HepG2 (cell line): Measurements from ENCODE around the gene GATD1. TPM values are rescaled to one million over a fixed set of nuclear protein-coding genes. Genes with fewer than 3 reads are reported as not detected.

Source experiments
- CAMTA2 ChIP-seq: sonication (generic); formaldehyde crosslinking; IDR thresholded peaks from 2 replicates; pipeline ENCODE4 v1.4.0; 2020; ENCODE audit warnings: mild to moderate bottlenecking, missing genetic modification reagents, borderline replicate concordance
- EEA1 ChIP-seq: sonication (generic); formaldehyde crosslinking; IDR thresholded peaks from 2 replicates; pipeline ENCODE4 v1.5.1; 2020; ENCODE audit warnings: mild to moderate bottlenecking, missing genetic modification reagents, borderline replicate concordance
- HES4 ChIP-seq: sonication (generic); formaldehyde crosslinking; IDR thresholded peaks from 2 replicates; pipeline ENCODE4 v1.9.0; 2021; ENCODE audit warnings: mild to moderate bottlenecking, missing genetic modification reagents, borderline replicate concordance
- KDM1A ChIP-seq: IDR thresholded peaks from 2 replicates; pipeline ENCODE4 v1.6.1; 2016; ENCODE audit warnings: missing compliant biosample characterization
- KDM2A ChIP-seq: sonication (generic); formaldehyde crosslinking; IDR thresholded peaks from 2 replicates; pipeline ENCODE4 v1.4.0; 2020; ENCODE audit warnings: low read depth, missing genetic modification reagents, borderline replicate concordance
- MED1 ChIP-seq: sonication (generic); formaldehyde crosslinking; IDR thresholded peaks from 2 replicates; pipeline ENCODE4 v1.4.0; 2020; ENCODE audit warnings: missing genetic modification reagents
- MTF1 ChIP-seq: sonication (generic); formaldehyde crosslinking; IDR thresholded peaks from 2 replicates; pipeline ENCODE4 v1.5.0; 2020; ENCODE audit warnings: missing genetic modification reagents
- MTF2 ChIP-seq: sonication (generic); formaldehyde crosslinking; IDR thresholded peaks from 2 replicates; pipeline ENCODE4 v1.5.0; 2020; ENCODE audit warnings: missing genetic modification reagents, borderline replicate concordance
- NCOR1 ChIP-seq: fragments of 200-600 bp; sonication (generic); IDR thresholded peaks from 2 replicates; pipeline ENCODE4 v1.7.0; 2017; ENCODE audit warnings: antibody characterized with exemption, low read length, borderline replicate concordance
- SMYD3 ChIP-seq: sonication (generic); formaldehyde crosslinking; IDR thresholded peaks from 2 replicates; pipeline ENCODE4 v1.8.1; 2023; ENCODE audit warnings: mild to moderate bottlenecking, missing genetic modification reagents
- TARDBP ChIP-seq: sonication (generic); formaldehyde crosslinking; IDR thresholded peaks from 2 replicates; pipeline ENCODE4 v1.8.0; 2022; ENCODE audit warnings: mild to moderate bottlenecking, missing genetic modification reagents
- TP53 ChIP-seq: sonication (generic); formaldehyde crosslinking; conservative IDR thresholded peaks from 2 replicates; pipeline ENCODE4 v1.4.0; 2020; ENCODE audit warnings: missing genetic modification reagents
- ZBTB25 ChIP-seq: IDR thresholded peaks from 2 replicates; pipeline ENCODE4 v1.6.1; 2018; ENCODE audit warnings: missing genetic modification reagents
- ZC3H13 ChIP-seq: sonication (generic); formaldehyde crosslinking; IDR thresholded peaks from 2 replicates; pipeline ENCODE4 v1.8.1; 2023; ENCODE audit warnings: mild to moderate bottlenecking, missing genetic modification reagents, moderate library complexity
- ZC3H4 ChIP-seq: sonication (generic); formaldehyde crosslinking; IDR thresholded peaks from 2 replicates; pipeline ENCODE4 v1.4.0; 2020; ENCODE audit warnings: missing genetic modification reagents, borderline replicate concordance
- ZFYVE20 ChIP-seq: sonication (generic); formaldehyde crosslinking; IDR thresholded peaks from 2 replicates; pipeline ENCODE4 v1.8.0; 2023; ENCODE audit warnings: low read depth, mild to moderate bottlenecking, moderate library complexity, missing genetic modification reagents, borderline replicate concordance
- ZMYM2 ChIP-seq: sonication (generic); formaldehyde crosslinking; IDR thresholded peaks from 2 replicates; pipeline ENCODE4 v1.8.0; 2022; ENCODE audit warnings: mild to moderate bottlenecking, missing genetic modification reagents
- ZNF253 ChIP-seq: sonication (generic); formaldehyde crosslinking; IDR thresholded peaks from 2 replicates; pipeline ENCODE4 v1.8.0; 2022; ENCODE audit warnings: mild to moderate bottlenecking, missing genetic modification reagents, borderline replicate concordance
- ZNF281 ChIP-seq: sonication (generic); formaldehyde crosslinking; IDR thresholded peaks from 2 replicates; pipeline ENCODE4 v1.4.0; 2020; ENCODE audit warnings: missing genetic modification reagents, borderline replicate concordance
- ZNF746 ChIP-seq: sonication (generic); formaldehyde crosslinking; IDR thresholded peaks from 2 replicates; pipeline ENCODE4 v1.8.0; 2022; ENCODE audit warnings: mild to moderate bottlenecking, missing genetic modification reagents
- polyA plus RNA-seq, 8 experiments: library from polyadenylated mRNA; depleted of rRNA in 3 of 8; stranded (reverse) in 7 of 8; unstranded in 1 of 8; fragments of >200 nt; fragmentation: Illumina TruSeq in 4 of 8; extraction: Trizol in 4 of 8; gene quantifications; 2 replicates each; pipeline versions ENCODE4 v1.2.1 to v1.2.3, GENCODE V29; 2011 to 2016; ENCODE audit warnings: low read depth in 4 of 8, missing spikeins in 1 of 8, mixed read lengths in 1 of 8; ENCODE audit not compliant: insufficient read depth in 1 of 8
- total RNA-seq, 5 experiments: library from RNA; depleted of rRNA; stranded (reverse); fragments of >200 nt; fragmentation: Illumina TruSeq; extraction: Trizol; gene quantifications; 2 replicates each; pipeline ENCODE4 v1.2.3, GENCODE V29; 2016; ENCODE audit warnings: low read depth in 1 of 5
- TF ChIP-seq, protein P1 (sequence below): sonication (generic); formaldehyde crosslinking; IDR thresholded peaks from 2 replicates; pipeline ENCODE4 v1.8.1; 2023; ENCODE audit warnings: mild to moderate bottlenecking, moderate library complexity, missing genetic modification reagents
- TF ChIP-seq, protein P2 (sequence below): IDR thresholded peaks from 2 replicates; pipeline ENCODE4 v1.6.1; 2016
- TF ChIP-seq, protein P3 (sequence below): sonication (generic); formaldehyde crosslinking; IDR thresholded peaks from 2 replicates; pipeline ENCODE4 v1.4.0; 2020; ENCODE audit warnings: missing genetic modification reagents

The GATD1 gene
- total and polyA plus RNA-seq, 2 of the 13 experiments (the other 11 are each of a cell fraction or from before 2014, with no cell fraction given) = 31.3 to 60.5 TPM

DNA sequence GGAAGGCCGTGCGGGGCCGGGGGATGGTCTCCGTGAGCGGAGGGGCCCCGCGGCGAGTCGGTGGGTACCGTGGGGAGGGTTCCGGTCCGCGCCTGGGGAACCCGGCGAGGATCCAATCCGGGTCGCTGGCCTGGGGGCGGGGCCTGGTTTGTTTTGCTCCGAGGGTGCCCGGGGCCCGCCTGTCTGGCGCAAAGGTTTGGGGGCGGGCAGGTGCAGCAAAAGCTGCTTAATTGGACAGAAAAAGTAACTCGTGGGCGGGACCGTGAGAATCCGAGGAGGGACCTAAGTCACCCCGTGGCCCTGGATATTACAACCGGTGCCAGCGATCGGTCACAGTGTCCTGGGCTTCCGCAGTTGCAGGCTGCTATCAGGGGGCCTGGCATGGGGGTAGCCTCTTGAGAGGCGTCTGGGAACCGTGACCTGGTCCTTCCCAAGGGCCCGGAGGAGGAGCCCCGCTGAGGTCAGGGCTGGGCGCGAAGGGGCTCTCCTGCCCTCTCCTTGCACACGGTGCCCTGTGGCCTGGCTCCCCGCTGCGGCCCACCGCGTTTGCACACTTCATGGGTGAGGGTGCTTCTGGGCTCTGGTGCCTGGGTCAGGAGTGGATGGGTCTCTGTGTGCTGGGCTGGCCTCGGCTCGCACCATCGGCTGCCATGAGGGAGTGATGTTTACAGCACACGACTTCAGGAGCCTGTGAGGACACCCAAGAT is 42.8 kb upstream of the GATD1 start (continued):
- no peak for TF ChIP-seq ZMYM2 (CRISPR knock-in tag)
- TF ChIP-seq KDM2A (CRISPR knock-in tag) = no peak
- TF ChIP-seq SMYD3 (CRISPR knock-in tag) = no peak
- no peak for TF ChIP-seq TP53 (CRISPR knock-in tag)
- no peak for TF ChIP-seq NCOR1
- no peak for TF ChIP-seq TARDBP (CRISPR knock-in tag)
- TF ChIP-seq, protein P1, sequence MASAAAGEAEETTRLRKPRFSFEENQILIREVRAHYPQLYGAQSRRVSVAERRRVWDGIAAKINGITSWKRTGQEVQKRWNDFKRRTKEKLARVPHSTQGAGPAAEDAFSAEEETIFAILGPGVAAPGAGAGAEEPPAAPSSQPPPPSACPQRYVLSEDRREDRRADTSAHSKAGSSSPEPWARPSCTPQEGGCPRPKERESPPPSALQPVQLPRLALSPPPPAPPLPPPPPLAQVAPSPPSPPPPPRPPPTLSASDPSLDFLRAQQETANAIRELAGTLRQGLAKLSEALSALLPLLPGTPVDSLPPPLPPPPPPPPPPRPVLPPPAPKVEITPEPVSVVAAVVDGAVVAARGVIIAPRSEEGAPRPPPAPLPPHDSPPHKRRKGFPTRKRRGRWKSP (CRISPR knock-in tag) = peak; percentile 57; the same call in 1 of the 2 replicates
- 0 out of 2 replicates have a peak, but pooled peaks have one; percentile 54 for TF ChIP-seq MTF1 (CRISPR knock-in tag)
- no peak; the same call in 1 of the 2 replicates for TF ChIP-seq HES4 (CRISPR knock-in tag)
- no peak for TF ChIP-seq MED1
- TF ChIP-seq ZFYVE20 = no peak
- TF ChIP-seq CAMTA2 = no peak
- TF ChIP-seq KDM1A (CRISPR knock-in tag) = no peak
- no peak for TF ChIP-seq ZNF281
- TF ChIP-seq, protein P2, sequence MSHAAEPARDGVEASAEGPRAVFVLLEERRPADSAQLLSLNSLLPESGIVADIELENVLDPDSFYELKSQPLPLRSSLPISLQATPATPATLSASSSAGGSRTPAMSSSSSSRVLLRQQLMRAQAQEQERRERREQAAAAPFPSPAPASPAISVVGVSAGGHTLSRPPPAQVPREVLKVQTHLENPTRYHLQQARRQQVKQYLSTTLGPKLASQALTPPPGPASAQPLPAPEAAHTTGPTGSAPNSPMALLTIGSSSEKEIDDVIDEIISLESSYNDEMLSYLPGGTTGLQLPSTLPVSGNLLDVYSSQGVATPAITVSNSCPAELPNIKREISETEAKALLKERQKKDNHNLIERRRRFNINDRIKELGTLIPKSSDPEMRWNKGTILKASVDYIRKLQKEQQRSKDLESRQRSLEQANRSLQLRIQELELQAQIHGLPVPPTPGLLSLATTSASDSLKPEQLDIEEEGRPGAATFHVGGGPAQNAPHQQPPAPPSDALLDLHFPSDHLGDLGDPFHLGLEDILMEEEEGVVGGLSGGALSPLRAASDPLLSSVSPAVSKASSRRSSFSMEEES = no peak
- TF ChIP-seq, protein P3, sequence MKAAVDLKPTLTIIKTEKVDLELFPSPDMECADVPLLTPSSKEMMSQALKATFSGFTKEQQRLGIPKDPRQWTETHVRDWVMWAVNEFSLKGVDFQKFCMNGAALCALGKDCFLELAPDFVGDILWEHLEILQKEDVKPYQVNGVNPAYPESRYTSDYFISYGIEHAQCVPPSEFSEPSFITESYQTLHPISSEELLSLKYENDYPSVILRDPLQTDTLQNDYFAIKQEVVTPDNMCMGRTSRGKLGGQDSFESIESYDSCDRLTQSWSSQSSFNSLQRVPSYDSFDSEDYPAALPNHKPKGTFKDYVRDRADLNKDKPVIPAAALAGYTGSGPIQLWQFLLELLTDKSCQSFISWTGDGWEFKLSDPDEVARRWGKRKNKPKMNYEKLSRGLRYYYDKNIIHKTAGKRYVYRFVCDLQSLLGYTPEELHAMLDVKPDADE = no peak
- TF ChIP-seq EEA1 (CRISPR knock-in tag) = peak; percentile 31; the same call in 1 of the 2 replicates
- TF ChIP-seq MTF2 (CRISPR knock-in tag) = no peak
- no peak for TF ChIP-seq ZC3H4 (CRISPR knock-in tag)
- no peak for TF ChIP-seq ZC3H13 (CRISPR knock-in tag)
- TF ChIP-seq ZBTB25 (CRISPR knock-in tag) = no peak
- no peak for TF ChIP-seq ZNF253 (CRISPR knock-in tag)
- TF ChIP-seq ZNF746 (CRISPR knock-in tag) = no peak
